ENCODE results near the gene MOV10. TPM values are rescaled to one million over a fixed set of nuclear protein-coding genes. Genes with fewer than 3 reads are reported as not detected.

The MOV10 gene
- total RNA-seq, 2 donors from 2014 or later, result 28.3 to 31.9 TPM

DNA sequence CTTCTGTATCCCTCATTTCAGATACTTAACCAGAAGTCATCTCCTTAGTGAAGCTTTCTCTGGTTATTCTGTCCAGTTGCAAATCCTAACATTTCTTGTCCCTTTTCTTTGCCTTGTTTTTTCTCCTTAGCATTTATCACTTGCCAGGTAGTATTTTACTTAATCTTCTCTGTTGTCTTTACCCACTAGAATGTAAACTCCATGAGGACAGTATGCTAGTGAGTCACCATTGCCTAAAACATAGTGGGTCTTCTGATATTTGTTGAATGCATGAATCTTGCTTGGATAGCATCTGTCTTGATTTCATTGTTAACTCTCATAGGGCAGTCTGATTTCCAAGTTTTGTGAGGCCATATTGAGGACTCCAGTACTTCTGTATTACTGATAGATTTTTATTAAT is 45.2 kb upstream of the MOV10 start:
- DNase-seq (ENCODE audit: low spot score) (no peak), ATAC-seq (ENCODE audit: insufficient number of reproducible peaks, low FRiP score, low read depth) (no peak)
- TF ChIP-seq, protein P1, sequence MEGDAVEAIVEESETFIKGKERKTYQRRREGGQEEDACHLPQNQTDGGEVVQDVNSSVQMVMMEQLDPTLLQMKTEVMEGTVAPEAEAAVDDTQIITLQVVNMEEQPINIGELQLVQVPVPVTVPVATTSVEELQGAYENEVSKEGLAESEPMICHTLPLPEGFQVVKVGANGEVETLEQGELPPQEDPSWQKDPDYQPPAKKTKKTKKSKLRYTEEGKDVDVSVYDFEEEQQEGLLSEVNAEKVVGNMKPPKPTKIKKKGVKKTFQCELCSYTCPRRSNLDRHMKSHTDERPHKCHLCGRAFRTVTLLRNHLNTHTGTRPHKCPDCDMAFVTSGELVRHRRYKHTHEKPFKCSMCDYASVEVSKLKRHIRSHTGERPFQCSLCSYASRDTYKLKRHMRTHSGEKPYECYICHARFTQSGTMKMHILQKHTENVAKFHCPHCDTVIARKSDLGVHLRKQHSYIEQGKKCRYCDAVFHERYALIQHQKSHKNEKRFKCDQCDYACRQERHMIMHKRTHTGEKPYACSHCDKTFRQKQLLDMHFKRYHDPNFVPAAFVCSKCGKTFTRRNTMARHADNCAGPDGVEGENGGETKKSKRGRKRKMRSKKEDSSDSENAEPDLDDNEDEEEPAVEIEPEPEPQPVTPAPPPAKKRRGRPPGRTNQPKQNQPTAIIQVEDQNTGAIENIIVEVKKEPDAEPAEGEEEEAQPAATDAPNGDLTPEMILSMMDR (IDR thresholded peaks at IDR 0.05), result no peak
- Histone ChIP-seq H3K4me1 (ENCODE audit: control insufficient read depth in 1 of 2, low read depth in 2 of 2) (peaks cover 19 to 29% of the 10 kb centered on the region in 2 donors), H3K36me3 (no peaks in the 10 kb centered on the region), H3K27me3 (replicated peaks; ENCODE audit: insufficient read depth) (no peaks in the 10 kb centered on the region), H3K27ac (no peak overlapping the region), H3K4me3 (no peak overlapping the region), H3K9me3 (no peaks in the 10 kb centered on the region)

DNA sequence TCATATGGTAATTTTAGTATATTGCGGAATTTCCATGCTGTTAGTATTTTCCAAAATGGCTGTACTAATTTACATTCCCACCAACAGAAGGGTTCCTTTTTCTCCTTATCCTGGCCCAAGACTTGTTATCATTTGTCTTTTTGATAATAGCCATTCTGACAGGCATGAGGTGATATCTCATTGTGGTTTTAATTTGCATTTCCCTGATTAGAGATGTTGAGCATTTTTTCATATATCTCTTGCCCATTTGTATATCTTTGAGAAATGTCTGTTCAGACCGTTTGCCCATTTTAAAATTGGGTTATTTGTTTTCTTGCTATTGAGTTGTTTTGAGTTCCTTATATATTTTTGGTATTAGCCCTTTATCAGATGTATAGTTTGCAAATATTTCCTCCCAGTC is 40.8 kb upstream of the MOV10 start:
- ATAC-seq (ENCODE audit: insufficient number of reproducible peaks, low FRiP score, low read depth) (no peak), DNase-seq (ENCODE audit: low spot score) (no peak)
- Histone ChIP-seq H3K9me3 (no peaks in the 10 kb centered on the region), H3K36me3 (no peaks in the 10 kb centered on the region), H3K27me3 (replicated peaks; ENCODE audit: insufficient read depth) (no peaks in the 10 kb centered on the region), H3K4me3 (no peak overlapping the region), H3K27ac (no peak overlapping the region), H3K4me1 (ENCODE audit: control insufficient read depth in 1 of 2, low read depth in 2 of 2) (peaks cover 31 to 38% of the 10 kb centered on the region in 2 donors)
- TF ChIP-seq, protein P1 (IDR thresholded peaks at IDR 0.05), result no peak

DNA sequence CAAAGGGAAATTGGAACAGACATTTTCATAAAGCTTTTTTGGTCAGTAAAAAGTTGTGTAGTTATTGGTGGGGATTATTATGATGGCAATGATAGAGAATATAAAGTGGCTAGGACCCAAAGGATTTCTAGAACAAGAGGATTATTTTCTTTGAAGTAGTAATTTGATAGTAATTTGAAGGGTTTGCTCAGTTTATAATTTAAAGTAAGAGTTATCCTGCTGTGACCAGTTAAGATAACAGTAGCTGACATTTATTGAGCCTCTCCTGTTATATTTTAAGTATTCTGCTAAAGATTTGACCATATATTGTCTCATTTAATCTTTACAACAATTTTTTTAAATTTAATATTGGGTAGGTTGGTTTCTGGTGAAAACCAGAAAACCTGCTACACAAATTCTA is 40.1 kb upstream of the MOV10 start:
- TF ChIP-seq, protein P1 (IDR thresholded peaks at IDR 0.05), result no peak
- ATAC-seq (ENCODE audit: insufficient number of reproducible peaks, low FRiP score, low read depth), result no peak

DNA sequence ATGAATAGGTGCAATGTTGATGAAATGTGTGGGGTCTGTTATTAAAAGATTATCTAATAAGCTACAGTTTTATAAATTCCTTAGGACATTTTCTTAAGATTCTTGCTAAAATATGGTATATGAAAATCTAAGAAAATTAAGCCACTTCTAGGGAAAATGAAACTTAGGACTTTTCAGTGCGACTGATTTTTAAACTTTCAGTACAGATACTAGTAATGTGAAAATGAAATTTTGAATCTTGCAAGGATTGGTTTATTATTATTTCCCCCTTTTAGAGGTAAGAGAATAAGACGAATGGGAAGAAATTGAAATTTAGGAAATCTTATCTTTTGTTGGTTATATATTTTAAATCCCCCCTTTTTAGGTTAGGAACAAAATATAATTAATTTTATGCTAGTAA is 38.4 kb upstream of the MOV10 start:
- TF ChIP-seq, protein P1 (IDR thresholded peaks at IDR 0.05), result no peak
- no peaks in the 10 kb centered on the region for H3K9me3 ChIP-seq

More for the DNA sequence above, 40.1 kb upstream of the MOV10 start:
- Histone ChIP-seq H3K4me1 (ENCODE audit: control insufficient read depth in 1 of 2, low read depth in 2 of 2) (peaks cover 31 to 38% of the 10 kb centered on the region in 2 donors), H3K9me3 (no peaks in the 10 kb centered on the region), H3K36me3 (no peaks in the 10 kb centered on the region), H3K27me3 (replicated peaks; ENCODE audit: insufficient read depth) (no peaks in the 10 kb centered on the region), H3K4me3 (no peak overlapping the region), H3K27ac (no peak overlapping the region)
- DNase-seq (ENCODE audit: low spot score), result no peak

DNA sequence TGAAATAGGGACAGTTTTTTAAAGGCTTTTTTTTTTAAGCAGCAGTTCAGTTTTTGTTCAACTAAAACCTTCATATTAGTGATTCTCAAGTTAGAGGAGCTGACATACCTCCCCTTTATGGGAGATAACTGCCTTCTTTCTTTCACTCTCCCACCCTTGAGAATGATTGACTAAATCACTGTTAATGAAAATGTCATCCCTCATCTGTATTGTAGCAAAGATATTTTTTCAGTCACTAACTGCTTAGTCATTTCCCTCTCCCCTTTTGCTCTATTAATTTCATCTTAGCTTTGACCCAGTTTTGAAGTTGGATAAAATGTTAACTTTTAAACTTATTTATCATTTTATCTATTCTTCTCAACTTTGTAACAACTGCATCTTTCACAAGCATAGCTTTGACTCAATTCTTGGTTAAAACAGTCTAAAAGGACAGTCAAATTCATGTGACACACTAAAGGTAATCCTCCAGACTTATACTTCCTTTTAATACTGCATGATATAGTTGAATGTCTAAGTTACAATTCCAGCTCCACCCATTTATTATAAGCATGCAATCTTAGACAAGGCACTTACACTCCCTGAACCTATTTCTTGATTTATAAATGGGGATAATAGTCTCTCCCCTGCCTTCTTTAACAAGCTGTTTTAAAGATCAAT is 37.7 kb upstream of the MOV10 start:
- ATAC-seq (ENCODE audit: insufficient number of reproducible peaks, low FRiP score, low read depth) (no peak), DNase-seq (ENCODE audit: low spot score) (no peak)
- H3K9me3 ChIP-seq, result no peaks in the 10 kb centered on the region
- peaks cover 30 to 38% of the 10 kb centered on the region in 2 donors for H3K4me1 ChIP-seq (ENCODE audit: control insufficient read depth in 1 of 2, low read depth in 2 of 2)
- TF ChIP-seq, protein P1 (IDR thresholded peaks at IDR 0.05), result no peak
- H3K27me3 ChIP-seq (replicated peaks; ENCODE audit: insufficient read depth), result no peaks in the 10 kb centered on the region
- no peak overlapping the region for H3K4me3 ChIP-seq
- no peaks in the 10 kb centered on the region for H3K36me3 ChIP-seq
- peak overlapping the region in 1 of 2 donors; percentile 3 for H3K27ac ChIP-seq

More for the DNA sequence above, 38.4 kb upstream of the MOV10 start:
- Histone ChIP-seq H3K27me3 (replicated peaks; ENCODE audit: insufficient read depth) (no peaks in the 10 kb centered on the region), H3K4me3 (no peak overlapping the region), H3K4me1 (ENCODE audit: control insufficient read depth in 1 of 2, low read depth in 2 of 2) (peaks cover 31 to 38% of the 10 kb centered on the region in 2 donors), H3K27ac (no peak overlapping the region), H3K36me3 (no peaks in the 10 kb centered on the region)
- no peak for DNase-seq (ENCODE audit: low spot score)
- no peak for ATAC-seq (ENCODE audit: insufficient number of reproducible peaks, low FRiP score, low read depth)
